ENCODE results near the gene ESPL1. TPM values are rescaled to one million over a fixed set of nuclear protein-coding genes. Genes with fewer than 3 reads are reported as not detected.
A peak's percentile ranks its signal among the peaks of the same experiment; 100 is the strongest.

ESPL1 gene
- total RNA-seq, 1 experiment from 2014 or later, result 54.6 TPM

DNA sequence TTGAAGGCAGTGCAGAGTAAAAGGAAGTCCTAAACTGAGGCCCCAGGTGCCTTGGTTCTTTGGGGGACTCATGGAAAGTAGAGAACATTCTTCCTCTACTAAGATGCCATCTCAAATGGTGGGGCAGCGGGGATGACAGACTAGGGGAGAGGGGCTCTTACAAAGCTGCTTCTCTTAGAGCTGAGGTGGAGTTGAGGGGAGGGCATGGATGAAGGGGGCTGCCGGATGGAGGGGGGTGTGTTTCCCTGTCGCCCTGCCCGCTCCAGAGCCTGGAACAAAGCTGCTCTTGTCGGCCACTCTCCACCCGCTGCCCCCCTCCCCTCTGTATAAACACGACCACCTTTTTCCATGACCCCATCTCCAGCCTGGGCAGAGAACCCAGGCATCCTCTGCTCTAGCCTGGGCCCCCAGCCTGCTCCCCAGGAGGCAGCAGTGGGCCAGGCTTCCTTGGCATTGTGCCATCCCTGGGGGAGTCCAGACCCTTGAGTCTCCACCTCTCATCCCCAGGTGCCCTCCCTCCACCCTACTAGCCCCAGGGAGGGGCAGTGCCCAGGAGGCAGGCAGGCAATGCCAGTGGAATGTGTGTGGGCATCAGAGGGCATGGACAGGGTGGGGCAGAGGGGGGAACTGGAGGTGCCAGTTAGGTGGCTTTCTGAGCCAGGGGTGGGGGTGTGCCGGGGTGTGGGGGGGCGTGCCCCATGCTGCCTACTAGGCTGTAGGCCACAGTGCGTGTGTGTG, 37.8 kb upstream of the ESPL1 start:
- intact Hi-C loops (cut with micrococcal nuclease; ENCODE audit: unreplicated experiment), result no loop called here
- H3K4me3 ChIP-seq (ENCODE audit: low read depth in 2 of 2, low read length in 2 of 2), result no peak overlapping the region
- BruUV-seq (replicated peaks), result no TSS peak
- H3K27ac ChIP-seq (ENCODE audit: low read length), result no peak overlapping the region; the same call in 1 of the 2 replicates
- TF ChIP-seq SIN3A (IDR thresholded peaks at IDR 0.05; ENCODE audit: borderline replicate concordance, insufficient read depth, low read depth, low read length) (no peak), POLR2AphosphoS5 (IDR thresholded peaks at IDR 0.05; ENCODE audit: low read depth, low read length) (no peak), TCF7L2 (IDR thresholded peaks at IDR 0.05; ENCODE audit: low read depth, low read length) (no peak)
- TF ChIP-seq, protein P1, sequence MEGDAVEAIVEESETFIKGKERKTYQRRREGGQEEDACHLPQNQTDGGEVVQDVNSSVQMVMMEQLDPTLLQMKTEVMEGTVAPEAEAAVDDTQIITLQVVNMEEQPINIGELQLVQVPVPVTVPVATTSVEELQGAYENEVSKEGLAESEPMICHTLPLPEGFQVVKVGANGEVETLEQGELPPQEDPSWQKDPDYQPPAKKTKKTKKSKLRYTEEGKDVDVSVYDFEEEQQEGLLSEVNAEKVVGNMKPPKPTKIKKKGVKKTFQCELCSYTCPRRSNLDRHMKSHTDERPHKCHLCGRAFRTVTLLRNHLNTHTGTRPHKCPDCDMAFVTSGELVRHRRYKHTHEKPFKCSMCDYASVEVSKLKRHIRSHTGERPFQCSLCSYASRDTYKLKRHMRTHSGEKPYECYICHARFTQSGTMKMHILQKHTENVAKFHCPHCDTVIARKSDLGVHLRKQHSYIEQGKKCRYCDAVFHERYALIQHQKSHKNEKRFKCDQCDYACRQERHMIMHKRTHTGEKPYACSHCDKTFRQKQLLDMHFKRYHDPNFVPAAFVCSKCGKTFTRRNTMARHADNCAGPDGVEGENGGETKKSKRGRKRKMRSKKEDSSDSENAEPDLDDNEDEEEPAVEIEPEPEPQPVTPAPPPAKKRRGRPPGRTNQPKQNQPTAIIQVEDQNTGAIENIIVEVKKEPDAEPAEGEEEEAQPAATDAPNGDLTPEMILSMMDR (IDR thresholded peaks at IDR 0.05), result no peak
- TF ChIP-seq, protein P2, sequence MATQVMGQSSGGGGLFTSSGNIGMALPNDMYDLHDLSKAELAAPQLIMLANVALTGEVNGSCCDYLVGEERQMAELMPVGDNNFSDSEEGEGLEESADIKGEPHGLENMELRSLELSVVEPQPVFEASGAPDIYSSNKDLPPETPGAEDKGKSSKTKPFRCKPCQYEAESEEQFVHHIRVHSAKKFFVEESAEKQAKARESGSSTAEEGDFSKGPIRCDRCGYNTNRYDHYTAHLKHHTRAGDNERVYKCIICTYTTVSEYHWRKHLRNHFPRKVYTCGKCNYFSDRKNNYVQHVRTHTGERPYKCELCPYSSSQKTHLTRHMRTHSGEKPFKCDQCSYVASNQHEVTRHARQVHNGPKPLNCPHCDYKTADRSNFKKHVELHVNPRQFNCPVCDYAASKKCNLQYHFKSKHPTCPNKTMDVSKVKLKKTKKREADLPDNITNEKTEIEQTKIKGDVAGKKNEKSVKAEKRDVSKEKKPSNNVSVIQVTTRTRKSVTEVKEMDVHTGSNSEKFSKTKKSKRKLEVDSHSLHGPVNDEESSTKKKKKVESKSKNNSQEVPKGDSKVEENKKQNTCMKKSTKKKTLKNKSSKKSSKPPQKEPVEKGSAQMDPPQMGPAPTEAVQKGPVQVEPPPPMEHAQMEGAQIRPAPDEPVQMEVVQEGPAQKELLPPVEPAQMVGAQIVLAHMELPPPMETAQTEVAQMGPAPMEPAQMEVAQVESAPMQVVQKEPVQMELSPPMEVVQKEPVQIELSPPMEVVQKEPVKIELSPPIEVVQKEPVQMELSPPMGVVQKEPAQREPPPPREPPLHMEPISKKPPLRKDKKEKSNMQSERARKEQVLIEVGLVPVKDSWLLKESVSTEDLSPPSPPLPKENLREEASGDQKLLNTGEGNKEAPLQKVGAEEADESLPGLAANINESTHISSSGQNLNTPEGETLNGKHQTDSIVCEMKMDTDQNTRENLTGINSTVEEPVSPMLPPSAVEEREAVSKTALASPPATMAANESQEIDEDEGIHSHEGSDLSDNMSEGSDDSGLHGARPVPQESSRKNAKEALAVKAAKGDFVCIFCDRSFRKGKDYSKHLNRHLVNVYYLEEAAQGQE (IDR thresholded peaks at IDR 0.05; ENCODE audit: insufficient read depth in 1 of 2, low read depth in 2 of 2, low read length in 1 of 2), result no peak
- no peaks in the 10 kb centered on the region; the same call in 1 of the 2 replicates for H3K36me3 ChIP-seq (ENCODE audit: control insufficient read depth, insufficient read depth, low read length)
- peaks cover 26% of the 10 kb centered on the region for H3K4me1 ChIP-seq (ENCODE audit: control insufficient read depth, insufficient read depth, low read length)
- no peaks in the 10 kb centered on the region for H3K27me3 ChIP-seq (ENCODE audit: control insufficient read depth, insufficient read depth, low read length)
- DNase-seq (ENCODE audit: low read depth, low spot score), result no peak
- in situ Hi-C loops (cut with HindIII; ENCODE audit: low pct_unique_long_range_greater_than_20kb, low sequenced_read_pairs), result no loop called here
- ATAC-seq, result no peak
- ChIA-PET POLR2A (no interaction called here), CTCF (no interaction called here)
- H3K9me3 ChIP-seq (ENCODE audit: control insufficient read depth, insufficient read depth, low read depth, low read length), result no peaks in the 10 kb centered on the region

- intact Hi-C loops (cut with micrococcal nuclease; ENCODE audit: unreplicated experiment), result no loop called here
- Histone ChIP-seq H3K27me3 (ENCODE audit: control insufficient read depth, insufficient read depth, low read length) (no peaks in the 10 kb centered on the region), H3K4me3 (ENCODE audit: low read depth in 2 of 2, low read length in 2 of 2) (peak overlapping the region; percentile 65 to 72), H3K9me3 (ENCODE audit: control insufficient read depth, insufficient read depth, low read depth, low read length) (no peaks in the 10 kb centered on the region), H3K36me3 (ENCODE audit: control insufficient read depth, insufficient read depth, low read length) (no peaks in the 10 kb centered on the region; the same call in 1 of the 2 replicates), H3K27ac (ENCODE audit: low read length) (peak overlapping the region; percentile 75), H3K4me1 (ENCODE audit: control insufficient read depth, insufficient read depth, low read length) (peaks cover 30% of the 10 kb centered on the region)
- BruUV-seq (replicated peaks), result no TSS peak
- in situ Hi-C loops (cut with HindIII; ENCODE audit: low pct_unique_long_range_greater_than_20kb, low sequenced_read_pairs), result no loop called here
- POLR2A ChIA-PET, result no interaction called here
- CTCF ChIA-PET, result no interaction called here
- TF ChIP-seq, protein P2 (IDR thresholded peaks at IDR 0.05; ENCODE audit: insufficient read depth in 1 of 2, low read depth in 2 of 2, low read length in 1 of 2), result no peak
- TF ChIP-seq, protein P1 (IDR thresholded peaks at IDR 0.05), result no peak
- TF ChIP-seq TCF7L2 (IDR thresholded peaks at IDR 0.05; ENCODE audit: low read depth, low read length) (no peak), SIN3A (IDR thresholded peaks at IDR 0.05; ENCODE audit: borderline replicate concordance, insufficient read depth, low read depth, low read length) (no peak)
- ATAC-seq (0 out of 2 replicates have a peak, but pooled peaks have one; percentile 1), DNase-seq (ENCODE audit: low read depth, low spot score) (no peak)
These were observed 36.5 kb upstream of the ESPL1 start for GRCh38 chr12:53231671-53231920.

All from Panc1 (cell line).